K562 (cell line): Measurements from ENCODE around the gene PI4KA. TPM values are rescaled to one million over a fixed set of nuclear protein-coding genes. Genes with fewer than 3 reads are reported as not detected.

Experiments used
- EP400 ChIP-seq: fragments of 450-650 bp; IDR thresholded peaks from 2 replicates; pipeline ENCODE4 v1.6.1; 2017; ENCODE audit warnings: antibody characterized with exemption, mild to moderate bottlenecking, moderate library complexity
- FOXA3 ChIP-seq, 2 experiments: fragments of 450-650 bp in 1 of 2; sonication (generic) in 1 of 2; formaldehyde crosslinking; IDR thresholded peaks in 1 of 2; conservative IDR thresholded peaks in 1 of 2; 2 replicates each; pipeline versions ENCODE4 v1.4.0 to v1.8.0; 2020 to 2022; ENCODE audit warnings: mild to moderate bottlenecking in 2 of 2, missing genetic modification reagents in 1 of 2
- NELFE ChIP-seq: IDR thresholded peaks from 2 replicates; pipeline ENCODE4 v1.6.1; 2011; ENCODE audit warnings: mild to moderate bottlenecking; ENCODE audit not compliant: insufficient read depth, insufficient read length
- PRMT5 ChIP-seq: sonication (generic); formaldehyde crosslinking; IDR thresholded peaks from 2 replicates; pipeline ENCODE4 v1.5.0; 2020; ENCODE audit warnings: missing genetic modification reagents
- RBM39 ChIP-seq: fragments of 200-400 bp; formaldehyde crosslinking; optimal IDR thresholded peaks from 2 replicates; pipeline ENCODE3; 2018; ENCODE audit warnings: low read depth, low read length
- RUNX1 ChIP-seq: sonication (generic); IDR thresholded peaks from 2 replicates; pipeline ENCODE4 v1.6.1; 2016; ENCODE audit warnings: antibody characterized with exemption, low read depth
- SNIP1 ChIP-seq: fragments of 450-650 bp; IDR thresholded peaks from 2 replicates; pipeline ENCODE4 v1.7.1; 2017; ENCODE audit warnings: low read depth, mild to moderate bottlenecking
- SRF ChIP-seq, 2 experiments: fragments of 250-450, 450-650 bp in 1 of 2; sonication (Bioruptor Pico) in 1 of 2; sonication (generic) in 1 of 2; formaldehyde crosslinking; IDR thresholded peaks; 2 replicates each; pipeline versions ENCODE4 v1.5.0 to v1.5.1; 2020 to 2022; ENCODE audit warnings: mild to moderate bottlenecking in 1 of 2, missing genetic modification reagents in 1 of 2
- TBL1XR1 ChIP-seq, 2 experiments: IDR thresholded peaks; 2 replicates each; pipeline ENCODE4 v1.6.1; 2012; ENCODE audit warnings: improper control_type of control experiment in 2 of 2, low read length in 2 of 2, mild to moderate bottlenecking in 1 of 2
- YBX1 ChIP-seq: fragments of 450-650 bp; IDR thresholded peaks from 2 replicates; pipeline ENCODE4 v1.7.1; 2016; ENCODE audit warnings: mild to moderate bottlenecking
- polyA plus RNA-seq, 8 experiments: library from polyadenylated mRNA; depleted of rRNA in 4 of 8; stranded (reverse) in 5 of 8; unstranded in 3 of 8; fragments of >200 nt; fragmentation: Nextera tagmentation in 2 of 8; fragmentation: Illumina TruSeq in 1 of 8; extraction: Ambion mirVana in 2 of 8; extraction: Trizol in 1 of 8; gene quantifications; 2 replicates each; pipeline versions ENCODE4 v1.2.1 to v1.2.3, GENCODE V29; 2011 to 2014; ENCODE audit warnings: inconsistent platforms in 1 of 8, missing spikeins in 1 of 8
- total RNA-seq, 7 experiments: library from RNA; depleted of rRNA in 6 of 7; stranded (reverse); fragments of >200 nt in 6 of 7; fragmentation: Illumina TruSeq in 2 of 7; extraction: Trizol in 2 of 7; gene quantifications; 2 replicates each; pipeline versions ENCODE4 v1.2.1 to v1.2.3, GENCODE V29; 2011 to 2021; ENCODE audit warnings: low replicate concordance in 1 of 7
- TF ChIP-seq, protein P1 (sequence below): fragments of 250-450 bp; sonication (Bioruptor Pico); IDR thresholded peaks from 2 replicates; pipeline ENCODE4 v1.5.0; 2021; ENCODE audit warnings: mild to moderate bottlenecking, moderate library complexity
- TF ChIP-seq, protein P2 (sequence below): sonication (generic); formaldehyde crosslinking; IDR thresholded peaks from 2 replicates; pipeline ENCODE4 v1.8.0; 2022; ENCODE audit warnings: mild to moderate bottlenecking, missing genetic modification reagents
- TF ChIP-seq, protein P3 (sequence below): fragments of 450-650 bp; IDR thresholded peaks from 2 replicates; pipeline ENCODE4 v1.6.1; 2016; ENCODE audit warnings: low read depth

Gene PI4KA
- total and polyA plus RNA-seq, 9 of the 15 experiments (the other 6 are each of a cell fraction or from before 2014, with no cell fraction given): 7.3 to 187 (median 84.7) TPM

DNA sequence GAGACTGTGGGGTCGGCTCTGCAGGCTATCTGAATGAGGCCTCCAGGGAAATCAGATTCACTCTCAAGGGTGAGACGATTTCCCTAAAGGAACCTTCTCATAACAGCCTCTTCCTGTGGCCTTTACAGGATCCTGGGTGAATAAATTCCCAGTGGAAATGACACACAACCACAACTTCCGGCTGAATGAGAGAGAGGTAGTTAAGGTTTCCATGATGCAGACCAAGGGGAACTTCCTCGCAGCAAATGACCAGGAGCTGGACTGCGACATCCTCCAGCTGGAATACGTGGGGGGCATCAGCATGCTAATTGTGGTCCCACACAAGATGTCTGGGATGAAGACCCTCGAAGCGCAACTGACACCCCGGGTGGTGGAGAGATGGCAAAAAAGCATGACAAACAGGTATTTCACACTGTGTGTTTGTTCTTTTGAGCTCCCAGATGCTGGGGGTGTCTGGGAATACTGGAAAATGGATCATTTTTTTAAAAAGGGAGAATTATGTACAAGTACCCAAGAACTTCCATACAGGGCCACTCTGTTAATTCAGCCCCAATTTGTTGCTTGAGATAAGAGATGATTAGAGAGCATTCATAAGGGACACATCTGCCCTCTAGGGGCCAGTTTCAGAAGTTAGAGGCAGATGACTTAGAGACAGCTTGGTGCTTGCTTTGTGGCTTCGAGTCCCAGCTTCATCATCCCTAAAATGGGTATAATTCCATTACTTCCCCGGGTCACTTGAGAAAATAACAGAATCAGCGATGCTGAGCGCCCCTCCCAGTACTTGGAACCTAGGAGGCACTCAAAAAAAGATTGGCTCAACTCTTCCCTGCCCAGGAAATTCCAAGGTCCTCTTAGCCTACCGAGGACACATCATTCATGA lies 74.5 kb downstream of the PI4KA start (continued):
- TF ChIP-seq, protein P1, sequence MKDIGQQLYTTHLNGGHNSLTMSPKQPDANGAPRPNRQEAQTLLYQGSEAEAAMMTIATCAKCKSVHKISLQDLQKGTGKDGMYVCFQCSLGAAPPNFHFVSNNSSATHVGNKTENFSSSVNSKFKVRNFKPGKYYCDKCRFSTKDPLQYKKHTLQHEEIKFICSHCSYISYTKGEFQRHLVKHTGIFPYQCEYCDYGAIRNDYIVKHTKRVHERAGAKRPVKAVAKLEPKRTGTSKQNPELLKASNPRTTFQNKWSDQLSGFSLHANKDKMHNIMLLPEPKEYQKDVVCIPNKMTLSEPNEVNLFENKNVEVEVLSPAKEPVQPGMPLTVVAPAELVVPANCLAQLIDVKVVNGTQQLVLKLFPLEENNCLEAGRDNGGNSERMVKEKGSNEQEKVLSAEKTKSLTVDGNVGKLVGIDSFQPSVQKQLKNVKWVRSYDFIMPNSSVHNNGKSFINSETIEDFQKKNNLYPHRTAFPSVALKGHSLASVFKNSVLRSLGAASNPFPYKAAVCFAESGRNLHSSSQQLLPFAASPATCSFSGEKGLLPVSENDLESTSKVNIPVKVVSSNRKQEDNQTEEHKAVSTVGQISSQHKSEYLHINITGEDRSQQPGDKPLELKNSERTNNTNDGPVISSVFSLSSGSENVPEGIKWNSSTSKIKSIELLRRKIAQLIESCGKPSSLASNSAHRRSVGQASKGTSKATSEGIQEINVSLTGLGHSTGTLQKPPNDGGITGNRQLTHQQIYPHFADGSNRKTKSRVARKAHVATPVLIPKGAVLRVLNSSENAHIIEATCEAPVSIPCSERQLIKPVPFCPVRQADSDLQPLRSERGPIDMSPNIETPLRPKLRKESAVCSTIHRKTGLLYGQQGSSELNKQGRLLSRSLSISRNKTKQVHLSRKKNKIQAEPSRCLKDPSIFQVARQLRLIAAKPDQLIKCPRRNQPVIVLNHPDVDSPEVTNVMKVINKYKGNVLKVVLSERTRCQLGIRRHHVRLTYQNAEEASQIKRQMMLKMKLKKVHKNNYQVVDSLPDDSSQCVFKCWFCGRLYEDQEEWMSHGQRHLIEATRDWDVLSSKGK: no peak
- no peak for TF ChIP-seq EP400
- TF ChIP-seq, protein P2, sequence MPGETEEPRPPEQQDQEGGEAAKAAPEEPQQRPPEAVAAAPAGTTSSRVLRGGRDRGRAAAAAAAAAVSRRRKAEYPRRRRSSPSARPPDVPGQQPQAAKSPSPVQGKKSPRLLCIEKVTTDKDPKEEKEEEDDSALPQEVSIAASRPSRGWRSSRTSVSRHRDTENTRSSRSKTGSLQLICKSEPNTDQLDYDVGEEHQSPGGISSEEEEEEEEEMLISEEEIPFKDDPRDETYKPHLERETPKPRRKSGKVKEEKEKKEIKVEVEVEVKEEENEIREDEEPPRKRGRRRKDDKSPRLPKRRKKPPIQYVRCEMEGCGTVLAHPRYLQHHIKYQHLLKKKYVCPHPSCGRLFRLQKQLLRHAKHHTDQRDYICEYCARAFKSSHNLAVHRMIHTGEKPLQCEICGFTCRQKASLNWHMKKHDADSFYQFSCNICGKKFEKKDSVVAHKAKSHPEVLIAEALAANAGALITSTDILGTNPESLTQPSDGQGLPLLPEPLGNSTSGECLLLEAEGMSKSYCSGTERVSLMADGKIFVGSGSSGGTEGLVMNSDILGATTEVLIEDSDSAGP (CRISPR knock-in tag): no peak; the same call in 1 of the 2 replicates
- no peak for TF ChIP-seq NELFE
- no peak for TF ChIP-seq SNIP1
- TF ChIP-seq TBL1XR1 (IDR thresholded peaks at IDR 0.05; ENCODE audit: low read length in 2 of 2): peak; percentile 81 to 82; a peak in 2 of 4 replicates
- TF ChIP-seq, protein P3, sequence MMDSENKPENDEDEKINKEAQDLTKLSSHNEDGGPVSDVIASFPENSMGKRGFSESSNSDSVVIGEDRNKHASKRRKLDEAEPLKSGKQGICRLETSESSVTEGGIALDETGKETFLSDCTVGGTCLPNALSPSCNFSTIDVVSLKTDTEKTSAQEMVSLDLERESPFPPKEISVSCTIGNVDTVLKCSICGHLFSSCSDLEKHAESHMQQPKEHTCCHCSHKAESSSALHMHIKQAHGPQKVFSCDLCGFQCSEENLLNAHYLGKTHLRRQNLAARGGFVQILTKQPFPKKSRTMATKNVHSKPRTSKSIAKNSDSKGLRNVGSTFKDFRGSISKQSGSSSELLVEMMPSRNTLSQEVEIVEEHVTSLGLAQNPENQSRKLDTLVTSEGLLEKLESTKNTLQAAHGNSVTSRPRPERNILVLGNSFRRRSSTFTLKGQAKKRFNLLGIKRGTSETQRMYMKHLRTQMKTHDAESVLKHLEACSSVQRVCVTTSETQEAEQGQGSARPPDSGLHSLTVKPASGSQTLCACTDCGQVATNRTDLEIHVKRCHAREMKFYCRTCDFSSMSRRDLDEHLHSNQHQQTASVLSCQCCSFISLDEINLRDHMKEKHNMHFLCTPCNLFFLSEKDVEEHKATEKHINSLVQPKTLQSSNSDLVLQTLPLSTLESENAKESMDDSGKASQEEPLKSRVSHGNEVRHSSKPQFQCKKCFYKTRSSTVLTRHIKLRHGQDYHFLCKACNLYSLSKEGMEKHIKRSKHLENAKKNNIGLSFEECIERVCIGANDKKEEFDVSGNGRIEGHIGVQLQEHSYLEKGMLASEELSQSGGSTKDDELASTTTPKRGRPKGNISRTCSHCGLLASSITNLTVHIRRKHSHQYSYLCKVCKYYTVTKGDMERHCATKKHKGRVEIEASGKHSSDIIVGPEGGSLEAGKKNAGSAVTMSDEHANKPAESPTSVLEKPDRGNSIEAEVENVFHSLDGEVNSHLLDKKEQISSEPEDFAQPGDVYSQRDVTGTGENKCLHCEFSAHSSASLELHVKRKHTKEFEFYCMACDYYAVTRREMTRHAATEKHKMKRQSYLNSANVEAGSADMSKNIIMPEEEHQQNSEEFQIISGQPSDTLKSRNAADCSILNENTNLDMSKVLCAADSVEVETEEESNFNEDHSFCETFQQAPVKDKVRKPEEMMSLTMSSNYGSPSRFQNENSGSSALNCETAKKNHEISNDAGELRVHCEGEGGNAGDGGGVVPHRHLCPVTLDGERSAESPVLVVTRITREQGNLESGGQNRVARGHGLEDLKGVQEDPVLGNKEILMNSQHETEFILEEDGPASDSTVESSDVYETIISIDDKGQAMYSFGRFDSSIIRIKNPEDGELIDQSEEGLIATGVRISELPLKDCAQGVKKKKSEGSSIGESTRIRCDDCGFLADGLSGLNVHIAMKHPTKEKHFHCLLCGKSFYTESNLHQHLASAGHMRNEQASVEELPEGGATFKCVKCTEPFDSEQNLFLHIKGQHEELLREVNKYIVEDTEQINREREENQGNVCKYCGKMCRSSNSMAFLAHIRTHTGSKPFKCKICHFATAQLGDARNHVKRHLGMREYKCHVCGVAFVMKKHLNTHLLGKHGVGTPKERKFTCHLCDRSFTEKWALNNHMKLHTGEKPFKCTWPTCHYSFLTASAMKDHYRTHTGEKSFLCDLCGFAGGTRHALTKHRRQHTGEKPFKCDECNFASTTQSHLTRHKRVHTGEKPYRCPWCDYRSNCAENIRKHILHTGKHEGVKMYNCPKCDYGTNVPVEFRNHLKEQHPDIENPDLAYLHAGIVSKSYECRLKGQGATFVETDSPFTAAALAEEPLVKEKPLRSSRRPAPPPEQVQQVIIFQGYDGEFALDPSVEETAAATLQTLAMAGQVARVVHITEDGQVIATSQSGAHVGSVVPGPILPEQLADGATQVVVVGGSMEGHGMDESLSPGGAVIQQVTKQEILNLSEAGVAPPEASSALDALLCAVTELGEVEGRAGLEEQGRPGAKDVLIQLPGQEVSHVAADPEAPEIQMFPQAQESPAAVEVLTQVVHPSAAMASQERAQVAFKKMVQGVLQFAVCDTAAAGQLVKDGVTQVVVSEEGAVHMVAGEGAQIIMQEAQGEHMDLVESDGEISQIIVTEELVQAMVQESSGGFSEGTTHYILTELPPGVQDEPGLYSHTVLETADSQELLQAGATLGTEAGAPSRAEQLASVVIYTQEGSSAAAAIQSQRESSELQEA: no peak
- no peak for TF ChIP-seq PRMT5 (CRISPR knock-in tag)
- TF ChIP-seq YBX1: no peak
- TF ChIP-seq SRF (CRISPR knock-in tag; IDR thresholded peaks at IDR 0.05): 0 out of 4 replicates have a peak, but pooled peaks of 1 of the 2 experiments have one; percentile 47
- TF ChIP-seq RUNX1: no peak
- no peak for TF ChIP-seq RBM39
- TF ChIP-seq FOXA3 (CRISPR knock-in tag; conservative IDR thresholded peaks at IDR 0.05 in 1 of 2, IDR thresholded peaks at IDR 0.05 in 1 of 2): peak in 1 of 2 experiments; percentile 62; a peak in 2 of 4 replicates
